ENCODE data around the gene SKI.

- no peak for TF ChIP-seq GATA2 (IDR thresholded peaks at IDR 0.05; ENCODE audit: low read depth, low read length)
- TF ChIP-seq GATA3 (IDR thresholded peaks at IDR 0.05; ENCODE audit: low read depth, low read length), result no peak
Measured at GRCh38 chr1:2213576-2214505, 14.3 kb upstream of the SKI start.

Data from SH-SY5Y (cell line).